ENCODE data around the gene TBX10. TPM values are rescaled to one million over a fixed set of nuclear protein-coding genes. Genes with fewer than 3 reads are reported as not detected.

TBX10 gene
- polyA plus RNA-seq, 1 of the 3 experiments (the other 2 are of a cell fraction), result not detected

- no peak for TF ChIP-seq IRF3 (IDR thresholded peaks at IDR 0.05; ENCODE audit: low read depth, low read length)
- TF ChIP-seq SIN3A (IDR thresholded peaks at IDR 0.05; ENCODE audit: borderline replicate concordance, low read depth, low read length), result no peak
- no peak for TF ChIP-seq CHD2 (IDR thresholded peaks at IDR 0.05; ENCODE audit: low read length, partially characterized antibody)
- no peak for TF ChIP-seq TEAD4 (IDR thresholded peaks at IDR 0.05; ENCODE audit: borderline replicate concordance, insufficient read depth)
Observed at GRCh38 chr11:67680696-67681470, 41.3 kb upstream of the TBX10 start (continued).

- ChIA-PET POLR2A (no interaction called here), CTCF (interaction anchor here (0.8 to 1.2 kb wide), 3 partner anchors 16 to 44 kb away, joined by 3 to 5 read pairs (median 3); no protein-coding TSS in a partner anchor)
- H3K27ac ChIP-seq (ENCODE audit: low read depth in 2 of 2, low read length in 1 of 2), result no peak overlapping the region
- H3K9me3 ChIP-seq, result no peaks in the 10 kb centered on the region
- no peaks in the 10 kb centered on the region for H3K36me3 ChIP-seq (replicated peaks in 1 of 2; ENCODE audit: control insufficient read depth in 1 of 2, insufficient read depth in 2 of 2, low read length in 1 of 2)
- no peaks in the 10 kb centered on the region for H3K9me2 ChIP-seq
- no peak overlapping the region for H3K4me3 ChIP-seq (ENCODE audit: low read depth in 2 of 2, low read length in 1 of 2)
- H3K4me2 ChIP-seq, result no peak overlapping the region
- peaks cover 7% of the 10 kb centered on the region; the same call in 1 of the 2 replicates for H3K27me3 ChIP-seq (ENCODE audit: insufficient read depth)
- no peak for DNase-seq
- TF ChIP-seq ZBTB33 (IDR thresholded peaks at IDR 0.05; ENCODE audit: borderline replicate concordance, low read depth), result no peak
- no peak for TF ChIP-seq GATA2 (CRISPR knock-in tag; IDR thresholded peaks at IDR 0.05)
- TF ChIP-seq NRF1 (IDR thresholded peaks at IDR 0.05; ENCODE audit: low read depth, low read length), result no peak
- no peak for TF ChIP-seq GABPA (IDR thresholded peaks at IDR 0.05; ENCODE audit: low read depth)
- no peak for TF ChIP-seq MAX (IDR thresholded peaks at IDR 0.05; ENCODE audit: low read depth)
- TF ChIP-seq RCOR1 (IDR thresholded peaks at IDR 0.05; ENCODE audit: low read length), result no peak
- TF ChIP-seq TAF1 (IDR thresholded peaks at IDR 0.05; ENCODE audit: borderline replicate concordance, low read depth, low read length), result no peak
- TF ChIP-seq YY1 (IDR thresholded peaks at IDR 0.05; ENCODE audit: low read depth), result no peak
- TF ChIP-seq NFIC (IDR thresholded peaks at IDR 0.05; ENCODE audit: borderline replicate concordance), result no peak
- TF ChIP-seq JUND (IDR thresholded peaks at IDR 0.05), result no peak
- no peak for TF ChIP-seq CTCF (IDR thresholded peaks at IDR 0.05)
- TF ChIP-seq SMC3 (IDR thresholded peaks at IDR 0.05; ENCODE audit: low read depth, low read length), result no peak
- no peak for TF ChIP-seq RXRA (IDR thresholded peaks at IDR 0.05; ENCODE audit: borderline replicate concordance, low read depth)
- TF ChIP-seq POLR2AphosphoS5 (IDR thresholded peaks at IDR 0.05; ENCODE audit: low read depth, low read length), result no peak
- no peak for TF ChIP-seq FOSL2 (IDR thresholded peaks at IDR 0.05; ENCODE audit: borderline replicate concordance, low read depth)
- no peak for TF ChIP-seq TCF12 (IDR thresholded peaks at IDR 0.05)
- TF ChIP-seq MEF2A (IDR thresholded peaks at IDR 0.05; ENCODE audit: borderline replicate concordance, low read depth), result no peak
- WGBS (ENCODE audit: low lambda C conversion rate), result 47% methylated on average over 10 of the region's 12 CpGs
- H2AFZ ChIP-seq (ENCODE audit: low read depth), result no peak overlapping the region
- no peaks in the 10 kb centered on the region for H4K20me1 ChIP-seq (ENCODE audit: insufficient read depth)
- no peaks in the 10 kb centered on the region for H3K4me1 ChIP-seq (ENCODE audit: control insufficient read depth in 1 of 2, insufficient read depth in 2 of 2, low read depth in 1 of 2, low read length in 1 of 2)
- no peak overlapping the region for H3K9ac ChIP-seq
- H3F3A ChIP-seq (replicated peaks; ENCODE audit: insufficient read depth), result no peaks in the 10 kb centered on the region
- H3K79me2 ChIP-seq (ENCODE audit: insufficient read depth), result no peaks in the 10 kb centered on the region
Observed at GRCh38 chr11:67675058-67675747, 35.6 kb upstream of the TBX10 start.
